ENCODE results near the gene STX1B. TPM values are rescaled to one million over a fixed set of nuclear protein-coding genes. Genes with fewer than 3 reads are reported as not detected.

STX1B gene
- total RNA-seq, 1 donor from 2014 or later, result 4.9 TPM

DNA sequence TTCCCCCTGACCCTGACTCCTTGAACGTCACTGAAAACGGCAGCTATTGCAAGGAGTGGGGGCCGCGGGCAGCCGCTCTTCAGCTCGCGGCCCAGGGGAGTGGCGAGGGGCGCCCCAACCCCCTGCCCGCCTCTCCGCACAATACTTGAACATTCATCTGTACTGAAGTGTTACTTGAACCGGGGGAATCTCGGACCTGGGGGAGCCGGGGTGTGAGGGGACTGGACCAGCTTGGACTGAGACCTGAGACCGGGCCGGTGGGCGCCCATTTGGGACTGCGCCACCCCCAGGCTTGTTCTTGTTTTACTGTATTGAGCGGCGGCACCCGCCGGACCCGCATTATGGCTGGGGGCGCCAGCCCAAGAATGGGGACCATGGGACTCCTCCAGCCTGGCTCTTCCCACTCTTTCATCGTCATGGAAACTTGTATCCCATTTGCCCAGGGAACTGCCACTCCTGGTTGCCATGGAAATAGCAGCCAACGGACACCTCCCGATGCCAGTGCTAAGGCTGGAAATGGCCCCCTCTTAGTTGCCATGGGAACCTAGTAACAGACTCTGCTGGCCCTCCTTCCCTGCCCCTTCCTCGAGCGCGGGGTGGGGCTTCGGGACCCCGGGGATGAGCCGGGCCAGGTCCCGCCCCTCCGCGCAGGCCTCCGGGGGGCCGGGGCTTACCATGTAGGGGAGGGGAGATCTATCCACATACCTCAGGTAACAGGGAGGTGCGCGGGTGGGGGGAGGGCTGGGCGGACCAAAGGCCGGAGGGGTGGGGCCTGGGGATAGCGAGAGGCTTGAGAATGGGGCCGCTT, 62.4 kb downstream of the STX1B start:
- Mint-ChIP-seq H3K4me3 (peak overlapping the region; percentile 87), H3K4me1 (peaks cover 16% of the 10 kb centered on the region), H3K36me3 (peaks cover 18% of the 10 kb centered on the region), H3K27me3 (ENCODE audit: low read depth) (no peaks in the 10 kb centered on the region), H3K9me3 (no peaks in the 10 kb centered on the region), H3K27ac (peak overlapping the region; percentile 96)
- TF ChIP-seq, protein P1, sequence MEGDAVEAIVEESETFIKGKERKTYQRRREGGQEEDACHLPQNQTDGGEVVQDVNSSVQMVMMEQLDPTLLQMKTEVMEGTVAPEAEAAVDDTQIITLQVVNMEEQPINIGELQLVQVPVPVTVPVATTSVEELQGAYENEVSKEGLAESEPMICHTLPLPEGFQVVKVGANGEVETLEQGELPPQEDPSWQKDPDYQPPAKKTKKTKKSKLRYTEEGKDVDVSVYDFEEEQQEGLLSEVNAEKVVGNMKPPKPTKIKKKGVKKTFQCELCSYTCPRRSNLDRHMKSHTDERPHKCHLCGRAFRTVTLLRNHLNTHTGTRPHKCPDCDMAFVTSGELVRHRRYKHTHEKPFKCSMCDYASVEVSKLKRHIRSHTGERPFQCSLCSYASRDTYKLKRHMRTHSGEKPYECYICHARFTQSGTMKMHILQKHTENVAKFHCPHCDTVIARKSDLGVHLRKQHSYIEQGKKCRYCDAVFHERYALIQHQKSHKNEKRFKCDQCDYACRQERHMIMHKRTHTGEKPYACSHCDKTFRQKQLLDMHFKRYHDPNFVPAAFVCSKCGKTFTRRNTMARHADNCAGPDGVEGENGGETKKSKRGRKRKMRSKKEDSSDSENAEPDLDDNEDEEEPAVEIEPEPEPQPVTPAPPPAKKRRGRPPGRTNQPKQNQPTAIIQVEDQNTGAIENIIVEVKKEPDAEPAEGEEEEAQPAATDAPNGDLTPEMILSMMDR (IDR thresholded peaks at IDR 0.05; ENCODE audit: unreplicated experiment), result no peak
- DNase-seq (ENCODE audit: low spot score in 2 of 2, unreplicated experiment in 2 of 2), result peak; percentile 92 to 93

DNA sequence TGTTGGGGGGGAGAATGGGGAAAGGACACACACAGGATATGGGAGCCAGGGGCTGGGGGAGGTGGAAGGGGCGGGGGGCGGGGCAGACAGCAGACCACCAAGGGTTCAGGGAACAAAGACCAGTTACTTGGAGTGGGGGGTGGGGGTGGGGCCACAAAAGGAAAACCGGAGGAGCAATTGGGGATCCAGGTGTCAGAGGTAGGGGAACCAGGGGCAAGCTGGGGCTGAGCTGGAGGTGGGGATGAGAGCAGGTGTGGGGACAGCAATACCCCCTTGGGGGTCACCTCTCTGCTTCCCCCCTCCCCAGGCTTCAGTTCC, 62.9 kb downstream of the STX1B start:
- no peak for DNase-seq (ENCODE audit: low spot score in 2 of 2, unreplicated experiment in 2 of 2)
- Mint-ChIP-seq H3K4me1 (peaks cover 16% of the 10 kb centered on the region), H3K9me3 (no peaks in the 10 kb centered on the region), H3K36me3 (peaks cover 23% of the 10 kb centered on the region), H3K27me3 (ENCODE audit: low read depth) (no peaks in the 10 kb centered on the region), H3K27ac (peak overlapping the region; percentile 96), H3K4me3 (no peak overlapping the region)
- TF ChIP-seq, protein P1 (IDR thresholded peaks at IDR 0.05; ENCODE audit: unreplicated experiment), result no peak

- peak overlapping the region; percentile 67 for H3K27ac Mint-ChIP-seq
- peaks cover 24% of the 10 kb centered on the region for H3K36me3 Mint-ChIP-seq
- peaks cover 16% of the 10 kb centered on the region for H3K4me1 Mint-ChIP-seq
- no peaks in the 10 kb centered on the region for H3K9me3 Mint-ChIP-seq
- TF ChIP-seq, protein P1 (IDR thresholded peaks at IDR 0.05; ENCODE audit: unreplicated experiment), result no peak
- no peak overlapping the region for H3K4me3 Mint-ChIP-seq
- DNase-seq (ENCODE audit: low spot score in 2 of 2, unreplicated experiment in 2 of 2), result no peak
- H3K27me3 Mint-ChIP-seq (ENCODE audit: low read depth), result no peaks in the 10 kb centered on the region
These were observed 63.5 kb downstream of the STX1B start for GRCh38 chr16:30946671-30947540.

GRCh38 chr16:30944352-30944751, 66.1 kb downstream of the STX1B start:
- DNase-seq (ENCODE audit: low spot score in 2 of 2, unreplicated experiment in 2 of 2), result no peak
- Mint-ChIP-seq H3K4me3 (no peak overlapping the region), H3K36me3 (peaks cover 35% of the 10 kb centered on the region), H3K4me1 (peaks cover 4% of the 10 kb centered on the region), H3K27ac (no peak overlapping the region), H3K27me3 (ENCODE audit: low read depth) (no peaks in the 10 kb centered on the region), H3K9me3 (no peaks in the 10 kb centered on the region)
- TF ChIP-seq, protein P1 (IDR thresholded peaks at IDR 0.05; ENCODE audit: unreplicated experiment), result no peak

DNA sequence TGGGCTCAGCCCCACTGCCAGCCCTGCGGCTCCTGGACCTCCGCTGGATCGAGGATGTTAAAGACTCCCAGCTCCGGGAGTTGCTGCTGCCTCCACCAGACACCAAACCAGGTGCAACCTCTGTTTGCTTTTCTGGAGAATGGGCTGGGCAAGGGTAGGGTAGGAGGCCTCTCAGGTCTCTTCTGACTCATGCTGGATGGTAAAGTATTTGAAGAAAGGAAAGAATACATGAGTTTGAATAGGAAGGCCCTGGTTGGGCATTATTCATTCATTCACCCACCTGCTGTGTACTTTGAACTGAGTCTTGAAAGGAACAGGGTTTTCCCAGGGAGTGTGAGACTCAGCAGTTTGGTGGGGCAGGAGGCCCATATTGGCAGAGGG, 68.0 kb downstream of the STX1B start:
- Mint-ChIP-seq H3K27ac (no peak overlapping the region), H3K36me3 (peaks cover 40% of the 10 kb centered on the region), H3K9me3 (no peaks in the 10 kb centered on the region), H3K27me3 (ENCODE audit: low read depth) (no peaks in the 10 kb centered on the region), H3K4me3 (no peak overlapping the region), H3K4me1 (peaks cover 2% of the 10 kb centered on the region)
- no peak for DNase-seq (ENCODE audit: low spot score in 2 of 2, unreplicated experiment in 2 of 2)
- TF ChIP-seq, protein P1 (IDR thresholded peaks at IDR 0.05; ENCODE audit: unreplicated experiment), result no peak

All from mesothelial cell of epicardium (in vitro differentiated cells).